NCI-H1694 (cell line): Measurements from ENCODE around the gene PSMD10.

ENCODE experiments used
- DNase-seq: peaks from one replicate; lab custom pipeline; 2025; lab: John Stamatoyannopoulos, UW

Gene PSMD10

DNA sequence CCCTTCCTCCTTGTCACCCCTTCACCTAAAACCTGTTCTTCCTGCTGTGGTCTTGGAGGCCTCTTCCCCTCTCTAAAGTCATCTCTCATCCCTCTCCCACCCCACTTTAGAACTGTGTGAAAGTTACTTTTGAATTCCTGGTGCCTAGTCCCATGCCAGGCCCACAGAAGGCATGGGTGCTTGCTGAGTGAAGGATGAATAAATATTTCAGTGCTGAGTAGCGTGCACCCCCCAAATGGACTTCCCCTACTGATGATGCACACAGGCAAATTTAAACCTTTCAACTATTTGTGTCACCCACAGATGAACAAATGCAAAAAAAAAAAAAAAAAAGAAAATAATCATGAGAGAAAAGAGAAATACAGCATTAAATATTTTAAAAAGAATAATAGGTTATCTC, 19.8 kb downstream of the PSMD10 start:
- DNase-seq = no peak

DNA sequence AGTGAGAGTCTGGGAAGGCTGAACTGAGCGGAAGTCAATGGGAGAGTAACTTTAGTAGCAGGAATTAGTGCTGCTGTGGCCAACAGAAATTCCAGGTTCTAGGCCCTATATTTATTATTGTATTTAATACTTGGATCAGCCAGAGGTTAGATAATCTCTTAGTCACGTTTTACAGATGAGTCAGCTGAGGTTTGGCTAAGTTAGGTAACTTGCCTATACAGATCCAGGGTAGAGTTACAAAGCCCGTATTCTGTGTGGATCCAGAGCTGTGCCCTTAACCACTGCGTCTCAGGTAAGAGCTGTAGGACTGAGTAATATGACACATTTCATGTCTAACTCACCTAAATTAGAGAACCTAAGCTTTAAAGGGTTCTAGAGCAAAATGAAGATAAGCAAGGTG, 20.5 kb downstream of the PSMD10 start:
- DNase-seq = no peak

DNA sequence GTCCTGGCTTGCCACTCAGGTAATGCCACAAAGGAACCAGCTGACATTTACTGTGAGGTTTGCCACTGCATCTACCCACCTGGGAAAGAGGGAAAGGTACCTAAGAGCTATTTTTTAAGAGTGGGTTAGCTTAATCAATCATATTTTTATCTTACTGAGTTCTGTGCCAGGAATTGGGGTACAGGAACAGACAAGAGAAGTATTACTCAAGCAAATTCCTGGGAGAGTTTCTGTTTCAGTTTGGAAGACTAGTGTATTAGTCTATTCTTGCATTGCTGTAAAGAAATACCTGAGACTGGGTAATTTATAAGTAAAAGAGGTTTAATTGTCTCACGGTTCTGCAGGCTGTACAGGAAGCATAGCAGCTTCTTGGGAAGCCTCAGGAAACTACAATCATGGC, 23.2 kb downstream of the PSMD10 start:
- DNase-seq = no peak

DNA sequence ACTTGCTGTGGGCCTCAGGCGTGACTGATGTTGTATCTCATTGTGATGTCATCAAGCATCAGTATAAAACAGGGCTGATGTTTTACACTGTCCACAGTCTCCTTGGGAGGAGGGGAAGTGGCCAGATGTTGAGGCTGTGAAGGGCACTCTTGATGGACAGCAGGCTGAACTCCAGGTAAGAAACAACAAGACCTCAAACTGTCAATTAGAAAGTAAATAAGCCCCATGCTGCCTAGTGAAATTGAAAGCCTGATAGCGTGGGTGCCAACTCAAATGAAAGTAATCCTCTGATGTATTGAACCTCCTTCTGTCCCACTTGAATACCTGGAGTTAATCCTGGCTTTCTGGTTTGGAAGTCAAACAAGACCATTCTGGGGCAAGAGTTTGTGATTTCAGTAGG, 26.7 kb downstream of the PSMD10 start:
- DNase-seq = no peak

DNA sequence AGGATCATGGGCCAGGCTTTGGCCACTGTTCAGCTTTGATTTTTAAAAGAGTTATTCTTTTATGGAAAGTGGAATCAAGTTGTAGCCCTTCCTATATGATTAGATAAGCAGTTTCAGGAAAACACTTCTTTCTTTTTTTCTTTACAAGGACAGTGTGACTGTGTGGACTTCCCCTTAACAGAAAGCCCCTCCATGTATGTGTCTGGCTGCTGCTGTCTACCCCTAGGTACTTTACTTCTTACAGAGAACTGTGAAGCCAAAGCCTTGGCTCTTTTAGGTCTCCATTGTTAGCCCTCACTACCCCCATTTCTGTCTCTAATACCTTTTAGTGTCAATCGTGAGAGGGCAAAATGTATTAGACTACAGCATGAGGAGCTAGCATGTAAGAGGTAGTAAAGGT, 27.3 kb downstream of the PSMD10 start:
- no peak for DNase-seq

DNA sequence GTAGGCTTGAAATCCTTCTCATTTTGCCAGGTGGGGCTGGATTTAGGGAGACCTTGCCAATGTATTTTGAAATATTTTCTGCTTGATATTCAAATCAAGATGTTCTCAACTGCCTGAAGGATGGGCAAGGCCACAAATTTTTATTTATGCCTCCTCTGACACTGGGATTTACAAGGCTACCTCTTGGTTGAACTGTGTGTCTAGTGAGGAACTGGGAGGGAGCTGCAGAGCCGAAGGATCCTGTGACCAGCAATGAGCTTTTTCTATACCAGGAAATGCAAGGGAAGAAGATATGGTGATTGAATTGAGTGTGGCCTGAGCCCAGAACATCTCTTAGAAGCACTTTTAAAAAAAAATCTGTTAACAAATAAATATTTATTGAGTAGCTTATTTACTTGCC, 31.5 kb downstream of the PSMD10 start:
- DNase-seq = no peak

DNA sequence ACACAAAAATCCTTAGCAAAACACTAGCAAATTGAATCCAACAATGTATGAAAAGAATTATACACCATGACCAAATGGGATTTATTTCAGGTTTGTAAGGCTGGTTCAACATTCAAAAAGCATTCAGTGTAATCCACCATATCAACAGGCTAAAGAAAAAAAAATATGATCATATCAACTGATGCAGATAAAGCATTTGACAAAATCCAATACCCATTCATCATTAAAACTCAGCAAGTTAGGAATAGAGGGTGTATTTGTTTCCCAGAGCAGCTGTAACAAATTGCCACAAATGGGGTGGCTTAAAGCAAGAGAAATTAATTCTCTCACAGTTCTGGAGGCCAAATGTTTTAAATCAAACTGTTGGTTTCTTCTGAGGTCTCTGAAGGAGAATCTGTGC, 35.8 kb downstream of the PSMD10 start:
- no peak for DNase-seq

DNA sequence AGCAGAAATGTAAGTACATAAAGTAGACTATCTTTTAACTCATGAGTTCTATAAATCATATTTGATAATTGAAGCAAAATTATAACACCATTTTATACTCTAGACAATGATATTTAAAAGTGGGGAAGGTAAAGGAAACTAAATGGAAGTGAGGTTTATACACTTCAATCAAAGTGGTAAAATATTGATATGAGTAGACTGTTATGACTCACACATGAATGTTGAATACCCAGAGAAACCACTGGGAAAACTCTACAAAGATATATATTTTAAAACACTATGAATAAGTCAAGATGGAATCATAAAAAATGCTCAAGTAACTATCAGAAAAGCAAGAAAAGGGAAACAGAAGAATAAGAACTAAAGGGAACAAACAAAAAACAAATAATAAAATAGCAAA, 38.1 kb downstream of the PSMD10 start:
- no peak for DNase-seq

DNA sequence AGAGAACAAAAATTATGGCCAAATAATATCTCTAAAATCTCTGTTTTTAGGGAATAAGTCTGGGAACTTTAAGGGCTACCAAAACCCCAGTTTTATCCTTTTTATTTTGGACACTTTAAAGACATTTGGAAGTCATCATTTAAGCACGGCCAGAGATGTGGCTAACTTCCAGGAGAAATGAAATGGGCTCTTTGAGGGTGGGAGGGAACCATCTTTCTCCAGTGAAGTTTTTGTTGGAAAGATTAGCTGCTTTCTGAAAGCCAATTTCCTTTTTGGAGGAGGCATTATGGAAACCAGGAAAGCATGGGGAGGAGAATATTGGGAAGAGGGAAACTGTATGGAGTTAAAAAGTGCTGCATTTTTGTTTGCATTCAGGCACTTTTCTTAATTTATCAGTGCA, 41.7 kb downstream of the PSMD10 start:
- no peak for DNase-seq

DNA sequence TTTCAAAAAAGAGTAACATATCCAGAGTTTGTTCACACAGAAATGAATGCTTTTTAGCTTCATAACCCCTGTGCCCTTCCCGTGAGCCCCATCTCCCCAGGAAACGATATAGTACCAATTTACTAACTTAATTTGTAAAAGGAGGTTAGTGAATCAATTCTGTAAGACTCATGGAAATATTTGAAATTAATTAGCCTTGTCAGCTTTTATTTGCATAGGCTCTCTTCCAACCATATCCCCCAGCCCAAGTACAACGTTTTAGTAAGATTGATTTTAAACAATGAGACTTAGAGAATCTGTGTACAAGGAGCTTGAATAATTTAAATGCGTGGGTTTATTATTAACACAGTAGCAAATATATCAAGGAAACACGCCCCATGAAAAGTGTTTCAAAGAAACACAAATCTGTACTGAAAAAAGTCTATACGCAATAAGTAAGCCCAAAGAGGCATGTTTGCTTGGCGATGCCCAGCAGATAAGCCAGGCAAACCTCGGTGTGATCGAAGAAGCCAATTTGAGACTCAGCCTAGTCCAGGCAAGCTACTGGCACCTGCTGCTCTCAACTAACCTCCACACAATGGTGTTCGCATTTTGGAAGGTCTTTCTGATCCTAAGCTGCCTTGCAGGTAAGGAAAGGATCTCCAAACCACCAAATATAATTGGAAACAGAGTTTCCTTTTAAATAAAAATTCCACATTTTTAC, 46.6 kb downstream of the PSMD10 start, which contains the start of gene VSIG1:
Gene VSIG1 (plus strand): TSS at position 512 of the 703 bp plus-strand sequence. CDS start 66 bp downstream, at position 578.
- DNase-seq = no peak

DNA sequence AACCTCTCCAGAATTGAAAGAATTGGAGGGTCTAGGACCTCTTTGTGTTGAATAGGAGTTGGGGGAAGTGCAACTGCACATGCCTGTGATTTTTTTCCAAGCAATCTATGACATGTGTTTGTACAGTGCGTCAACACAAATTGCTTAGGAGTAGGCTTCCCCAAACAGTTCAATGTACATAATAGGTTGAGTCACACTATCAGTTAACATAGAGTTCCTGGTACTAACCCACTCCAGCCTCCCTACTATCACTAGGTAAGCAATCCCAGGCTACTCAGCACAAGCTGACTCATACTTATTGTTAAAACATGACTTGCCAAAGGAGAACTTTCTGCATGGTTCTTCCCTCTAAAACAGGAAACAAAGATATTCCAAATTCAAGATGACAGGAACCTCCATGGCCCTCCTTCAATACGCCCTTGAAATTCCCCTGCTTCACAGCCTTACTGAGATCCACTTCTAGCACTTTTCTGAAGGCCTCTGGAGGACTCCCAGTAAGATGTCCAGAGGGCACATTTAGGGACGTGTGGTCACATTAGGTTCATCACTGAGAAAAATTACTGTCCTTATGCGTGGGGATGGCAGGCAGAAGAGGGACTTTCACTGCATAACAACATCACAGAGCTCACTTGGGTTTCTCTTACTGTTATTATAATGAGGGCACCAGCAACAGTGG, 54.9 kb downstream of the PSMD10 start:
- DNase-seq = no peak

DNA sequence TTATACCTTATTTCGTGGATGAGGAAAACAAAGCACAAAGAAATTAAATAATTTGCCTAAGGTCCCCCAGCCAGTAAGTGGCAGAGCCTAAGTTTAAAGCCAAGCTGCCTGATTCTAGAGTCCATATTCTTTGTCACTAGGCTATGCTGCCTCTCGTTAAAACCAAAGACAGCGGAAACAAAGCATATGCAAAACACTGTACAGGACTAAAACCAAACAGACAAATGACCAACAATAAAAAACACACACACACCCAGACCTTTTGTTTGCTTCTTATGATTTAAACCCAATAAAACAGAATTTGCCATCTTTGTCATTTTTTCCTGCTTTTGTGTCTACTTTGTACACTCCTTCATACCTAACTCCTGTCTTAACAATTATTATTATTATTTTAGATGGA, 56.6 kb downstream of the PSMD10 start:
- no peak for DNase-seq
